ENCODE data around the gene LRRC37A. TPM values are rescaled to one million over a fixed set of nuclear protein-coding genes. Genes with fewer than 3 reads are reported as not detected.
"Not testable (repeated sequence)": the region's sequence is repeated elsewhere in the genome, so short reads cannot be mapped to it uniquely, and the experiment has no call there.

The LRRC37A gene
- total RNA-seq = 1 to 10 TPM in 6 of 7 donors, under 1 TPM in 1; 0.60 to 4.8 (median 2.3) TPM
- polyA plus RNA-seq = 1 to 10 TPM in 1 of 2 donors, under 1 TPM in 1; 0.68 to 1.1 TPM
- long read RNA-seq, donor 1, partial matches to known transcripts = 0 of 1 reads
- long read RNA-seq, donor 1, other reads (novel, unspliced or antisense) = 1 of 1 reads
- long read RNA-seq, donor 2, partial matches to known transcripts = 7 of 7 reads
- long read RNA-seq, donor 2, other reads (novel, unspliced or antisense) = 0 of 7 reads
- long read RNA-seq, donor 3 = 0 reads

- H3K36me3 ChIP-seq; H3K4me3 ChIP-seq; H3K27ac ChIP-seq; intact Hi-C loops (cut with DNase I); H3K27me3 ChIP-seq; DNase-seq; H3K4me1 ChIP-seq (ENCODE audit: insufficient read depth); H3K9me3 ChIP-seq: not testable (repeated sequence)
- no CpG with 5 or more reads among the region's 16 CpGs for WGBS, 3 donors
These were observed at the start of gene LRRC37A for GRCh38 chr17:46294831-46295230. Gene LRRC37A (plus strand): TSS chr17:46295131. CDS start chr17:46295134, 3 bp downstream.

GRCh38 chr17:46249153-46249552, 45.8 kb upstream of the LRRC37A start:
- H3K4me3 ChIP-seq; H3K27me3 ChIP-seq; H3K9me3 ChIP-seq; intact Hi-C loops (cut with DNase I); H3K27ac ChIP-seq; H3K4me1 ChIP-seq (ENCODE audit: insufficient read depth); DNase-seq; H3K36me3 ChIP-seq: not testable (repeated sequence)
- 77 to 84% (median 80%) methylated on average over 3 of the region's 3 CpGs for WGBS, 3 donors

GRCh38 chr17:46252804-46253203, 42.1 kb upstream of the LRRC37A start:
- DNase-seq; intact Hi-C loops (cut with DNase I); H3K27ac ChIP-seq; H3K4me3 ChIP-seq; H3K9me3 ChIP-seq; H3K36me3 ChIP-seq; H3K4me1 ChIP-seq (ENCODE audit: insufficient read depth); H3K27me3 ChIP-seq: not testable (repeated sequence)
- 93% methylated on average over 25 to 26 of the region's 31 CpGs for WGBS, 3 donors

- H3K4me1 ChIP-seq (ENCODE audit: insufficient read depth); H3K9me3 ChIP-seq; H3K36me3 ChIP-seq; H3K27me3 ChIP-seq; H3K4me3 ChIP-seq; H3K27ac ChIP-seq; intact Hi-C loops (cut with DNase I): not testable (repeated sequence)
- 43 to 49% (median 46%) methylated on average over 7 to 8 of the region's 8 CpGs for WGBS, 3 donors
- DNase-seq = peak in 1 of 5 donors; percentile 49
These were observed 41.2 kb upstream of the LRRC37A start for GRCh38 chr17:46253722-46254121.

GRCh38 chr17:46254215-46254614, 40.7 kb upstream of the LRRC37A start:
- H3K36me3 ChIP-seq; intact Hi-C loops (cut with DNase I): not testable (repeated sequence)
- WGBS, 3 donors = 88 to 96% (median 89%) methylated on average over 5 to 6 of the region's 6 CpGs

GRCh38 chr17:46256369-46256768, 38.6 kb upstream of the LRRC37A start:
- DNase-seq; H3K4me3 ChIP-seq; H3K4me1 ChIP-seq (ENCODE audit: insufficient read depth); intact Hi-C loops (cut with DNase I); H3K27me3 ChIP-seq; H3K9me3 ChIP-seq; H3K27ac ChIP-seq; H3K36me3 ChIP-seq: not testable (repeated sequence)
- 92 to 100% (median 93%) methylated on average over 1 of the region's 1 CpG for WGBS, 3 donors

More at GRCh38 chr17:46254215-46254614, 40.7 kb upstream of the LRRC37A start:
- H3K27me3 ChIP-seq; H3K9me3 ChIP-seq; H3K27ac ChIP-seq; DNase-seq; H3K4me1 ChIP-seq (ENCODE audit: insufficient read depth); H3K4me3 ChIP-seq: not testable (repeated sequence)

GRCh38 chr17:46259845-46260661, 34.9 kb upstream of the LRRC37A start:
- H3K27ac ChIP-seq; H3K36me3 ChIP-seq; H3K9me3 ChIP-seq; H3K27me3 ChIP-seq; H3K4me1 ChIP-seq (ENCODE audit: insufficient read depth): not testable (repeated sequence)
- peak overlapping the region; percentile 18 for H3K4me3 ChIP-seq
- intact Hi-C loops (cut with DNase I) = loop anchor here in 1 of 4 donors (5.0 kb wide), 1 partner anchor 673 kb away; no protein-coding TSS in a partner anchor
- WGBS, 3 donors = 1 to 4% (median 2%) methylated on average over 13 to 38 of the region's 62 CpGs
- DNase-seq = peak in 1 of 5 donors; percentile 47

GRCh38 chr17:46262271-46262670, 32.7 kb upstream of the LRRC37A start:
- no peak for TF ChIP-seq EP300 (IDR thresholded peaks at IDR 0.05)
- no peak for TF ChIP-seq CTCF (IDR thresholded peaks at IDR 0.05)
- no peak for TF ChIP-seq POLR2A (IDR thresholded peaks at IDR 0.05)
- H3K4me1 ChIP-seq (ENCODE audit: insufficient read depth) = peaks cover 1% of the 10 kb centered on the region
- whole genome bisulfite sequencing, 3 donors = 91 to 99% (median 95%) methylated on average over 8 of the region's 8 CpGs
- H3K4me3 ChIP-seq = no peak overlapping the region
- no peak for DNase-seq
- H3K36me3 ChIP-seq = no peaks in the 10 kb centered on the region
- no peak overlapping the region for H3K27ac ChIP-seq
- intact Hi-C loops (cut with DNase I) = loop anchor here in 1 of 4 donors (5.0 kb wide), 1 partner anchor 675 kb away; no protein-coding TSS in a partner anchor
- H3K9me3 ChIP-seq = no peaks in the 10 kb centered on the region
- no peaks in the 10 kb centered on the region for H3K27me3 ChIP-seq
